Neural cell (in vitro differentiated cells): ENCODE data around the gene REST. TPM values are rescaled to one million over a fixed set of nuclear protein-coding genes. Genes with fewer than 3 reads are reported as not detected.

Experiments used
- H2AFZ ChIP-seq: fragments of 200-600, 300-800 bp; sonication (generic), shearing (Covaris generic); 2 replicates; pipeline ENCODE4 v1.6.0; 2014; ENCODE audit warnings: low read depth, mild to moderate bottlenecking, antibody characterized with exemption, low read length, moderate library complexity
- H3F3A ChIP-seq: fragments of 200-600 bp; shearing (Covaris generic); 2 replicates; pipeline ENCODE4 v1.6.1; 2016; ENCODE audit warnings: mild to moderate bottlenecking, moderate library complexity, mixed read lengths, antibody characterized with exemption, low read length; ENCODE audit not compliant: insufficient read depth, poor library complexity, severe bottlenecking
- H3K27ac ChIP-seq: fragments of 200-600, 300-800 bp; sonication (generic), shearing (Covaris generic); 2 replicates; pipeline ENCODE4 v1.5.1; 2014; ENCODE audit warnings: mild to moderate bottlenecking, low read length, moderate library complexity
- H3K27me3 ChIP-seq: fragments of 300-800, 200-600 bp; sonication (generic), shearing (Covaris generic); 2 replicates; pipeline ENCODE4 v1.6.0; 2014; ENCODE audit warnings: mild to moderate bottlenecking, low read depth, low read length, moderate library complexity; ENCODE audit not compliant: insufficient read depth
- H3K36me3 ChIP-seq: fragments of 300-800, 200-600 bp; sonication (generic), shearing (Covaris generic); 2 replicates; pipeline ENCODE4 v1.5.1; 2014; ENCODE audit warnings: mild to moderate bottlenecking, antibody characterized with exemption, low read length, moderate library complexity; ENCODE audit not compliant: insufficient read depth
- H3K4me2 ChIP-seq: fragments of 300-800, 200-600 bp; sonication (generic), shearing (Covaris generic); 2 replicates; pipeline ENCODE4 v1.6.0; 2014; ENCODE audit warnings: mild to moderate bottlenecking, low read length
- H3K4me3 ChIP-seq: fragments of 300-800, 200-600 bp; sonication (generic), shearing (Covaris generic); 2 replicates; pipeline ENCODE4 v1.5.1; 2014; ENCODE audit warnings: mild to moderate bottlenecking, low read length, moderate library complexity
- H3K79me2 ChIP-seq: fragments of 200-600 bp; shearing (Covaris generic); replicated peaks from 2 replicates; pipeline ENCODE4 v1.6.0; 2014; ENCODE audit warnings: mild to moderate bottlenecking, low read length, moderate library complexity; ENCODE audit not compliant: insufficient read depth
- H3K9ac ChIP-seq: fragments of 300-800, 200-600 bp; sonication (generic), shearing (Covaris generic); 2 replicates; pipeline ENCODE4 v1.6.1; 2016; ENCODE audit warnings: mild to moderate bottlenecking, low read length, mixed read lengths
- H3K9me2 ChIP-seq: fragments of 200-600 bp; shearing (Covaris generic); 2 replicates; pipeline ENCODE4 v1.6.1; 2016; ENCODE audit warnings: mild to moderate bottlenecking, low read length, mixed read lengths; ENCODE audit not compliant: insufficient read depth
- H3K9me3 ChIP-seq: fragments of 200-600, 300-800 bp; sonication (generic), shearing (Covaris generic); 2 replicates; pipeline ENCODE4 v1.6.1; 2016; ENCODE audit warnings: mild to moderate bottlenecking, mixed run types, low read length, moderate library complexity, mixed read lengths
- H4K20me1 ChIP-seq: fragments of 200-600 bp; shearing (Covaris generic); 2 replicates; pipeline ENCODE4 v1.6.1; 2016; ENCODE audit warnings: mild to moderate bottlenecking, mixed run types; ENCODE audit not compliant: insufficient read depth
- CTCF ChIP-seq: fragments of 450-650 bp; IDR thresholded peaks from 2 replicates; pipeline ENCODE4 v1.5.1; 2014; ENCODE audit warnings: antibody characterized with exemption, mild to moderate bottlenecking, moderate library complexity; ENCODE audit not compliant: poor library complexity, severe bottlenecking
- EP300 ChIP-seq: fragments of 450-650 bp; conservative IDR thresholded peaks from 2 replicates; pipeline ENCODE4 v1.6.1; 2014; ENCODE audit warnings: antibody characterized with exemption, mild to moderate bottlenecking, moderate library complexity; ENCODE audit not compliant: poor library complexity, severe bottlenecking
- EZH2 ChIP-seq: fragments of 200-600, 300-800 bp; shearing (Covaris generic), sonication (generic); IDR thresholded peaks from 2 replicates; pipeline ENCODE4 v1.6.1; 2014; ENCODE audit warnings: antibody characterized with exemption, low read length, borderline replicate concordance, mild to moderate bottlenecking; ENCODE audit not compliant: insufficient read depth, poor library complexity, severe bottlenecking
- MXI1 ChIP-seq: fragments of 450-650 bp; conservative IDR thresholded peaks from 2 replicates; pipeline ENCODE4 v1.6.1; 2014; ENCODE audit warnings: antibody characterized with exemption, mild to moderate bottlenecking; ENCODE audit not compliant: poor library complexity, severe bottlenecking
- POLR2AphosphoS5 ChIP-seq: IDR thresholded peaks from 2 replicates; pipeline ENCODE4 v1.6.1; 2012
- RAD21 ChIP-seq: fragments of 450-650 bp; conservative IDR thresholded peaks from 2 replicates; pipeline ENCODE4 v1.6.1; 2014; ENCODE audit warnings: antibody characterized with exemption, mild to moderate bottlenecking, moderate library complexity
- SMC3 ChIP-seq: fragments of 450-650 bp; conservative IDR thresholded peaks from 2 replicates; pipeline ENCODE4 v1.6.1; 2014; ENCODE audit warnings: antibody characterized with exemption, mild to moderate bottlenecking, moderate library complexity; ENCODE audit not compliant: poor library complexity
- TAF1 ChIP-seq: IDR thresholded peaks from 2 replicates; pipeline ENCODE4 v1.6.1; 2012; ENCODE audit warnings: low read depth
- polyA plus RNA-seq: library from polyadenylated mRNA; depleted of rRNA; stranded (reverse); fragments of >200 nt; gene quantifications from 2 replicates; pipeline ENCODE4 v1.2.3, GENCODE V29; 2014
- TF ChIP-seq, protein P1 (sequence below): IDR thresholded peaks from 2 replicates; pipeline ENCODE4 v1.6.1; 2012; ENCODE audit warnings: borderline replicate concordance

The REST gene
- polyA plus RNA-seq, 1 donor from 2014 or later: 3.2 TPM

DNA sequence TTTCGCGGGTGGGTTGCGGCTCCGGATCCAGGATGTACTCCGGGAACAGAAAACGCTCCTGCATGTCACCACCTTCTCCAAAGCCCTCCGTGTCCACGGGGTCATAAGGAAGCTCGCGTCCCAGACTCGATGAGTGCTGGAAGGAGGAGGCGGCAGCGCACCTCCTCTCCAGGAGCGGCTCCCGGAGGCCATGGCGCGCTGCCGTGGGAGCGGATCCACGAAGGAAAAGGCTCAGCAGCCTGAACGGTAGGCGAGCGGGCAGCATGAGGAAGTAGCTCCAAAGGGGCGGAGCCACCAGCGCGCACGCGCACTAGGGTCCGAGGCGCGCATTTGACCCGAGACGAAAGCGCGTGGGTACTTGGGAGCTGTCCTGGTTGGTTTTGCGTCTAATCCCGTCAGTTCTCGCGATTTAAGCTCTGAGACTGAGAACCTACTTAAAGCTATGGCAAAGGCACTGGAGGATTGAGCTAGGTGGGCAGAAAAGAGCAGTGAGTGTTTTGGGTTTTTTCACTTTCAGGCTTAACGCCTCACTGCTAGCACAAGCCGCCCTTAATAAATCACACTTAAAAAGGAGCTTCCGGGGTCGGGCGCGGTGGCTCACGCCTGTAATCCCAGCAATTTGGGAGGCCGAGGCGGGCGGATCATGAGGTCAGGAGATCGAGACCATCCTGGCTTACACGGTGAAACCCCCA lies 69.8 kb downstream of the REST start, which contains the start of gene NOA1:
Gene NOA1, minus strand, starts transcription at position 286 of the 692 bp plus-strand sequence. Its CDS starts 21 bp downstream, at position 265.
- Histone ChIP-seq H3F3A (no peaks in the 10 kb centered on the region), H3K9me3 (no peaks in the 10 kb centered on the region), H3K9ac (peak within 1 kb of the TSS; percentile 78), H3K27me3 (no peaks in the 10 kb centered on the region), H3K79me2 (peaks cover 44% of the 10 kb centered on the region), H3K4me3 (peak within 1 kb of the TSS; percentile 100), H2AFZ (peak within 1 kb of the TSS; percentile 89), H3K36me3 (peaks cover 15% of the 10 kb centered on the region), H3K27ac (peak within 1 kb of the TSS; percentile 79), H4K20me1 (no peaks in the 10 kb centered on the region), H3K9me2 (no peaks in the 10 kb centered on the region), H3K4me2 (peak within 1 kb of the TSS; percentile 82)
- peak; percentile 91 for TF ChIP-seq MXI1
- no peak for TF ChIP-seq RAD21
- TF ChIP-seq, protein P1, sequence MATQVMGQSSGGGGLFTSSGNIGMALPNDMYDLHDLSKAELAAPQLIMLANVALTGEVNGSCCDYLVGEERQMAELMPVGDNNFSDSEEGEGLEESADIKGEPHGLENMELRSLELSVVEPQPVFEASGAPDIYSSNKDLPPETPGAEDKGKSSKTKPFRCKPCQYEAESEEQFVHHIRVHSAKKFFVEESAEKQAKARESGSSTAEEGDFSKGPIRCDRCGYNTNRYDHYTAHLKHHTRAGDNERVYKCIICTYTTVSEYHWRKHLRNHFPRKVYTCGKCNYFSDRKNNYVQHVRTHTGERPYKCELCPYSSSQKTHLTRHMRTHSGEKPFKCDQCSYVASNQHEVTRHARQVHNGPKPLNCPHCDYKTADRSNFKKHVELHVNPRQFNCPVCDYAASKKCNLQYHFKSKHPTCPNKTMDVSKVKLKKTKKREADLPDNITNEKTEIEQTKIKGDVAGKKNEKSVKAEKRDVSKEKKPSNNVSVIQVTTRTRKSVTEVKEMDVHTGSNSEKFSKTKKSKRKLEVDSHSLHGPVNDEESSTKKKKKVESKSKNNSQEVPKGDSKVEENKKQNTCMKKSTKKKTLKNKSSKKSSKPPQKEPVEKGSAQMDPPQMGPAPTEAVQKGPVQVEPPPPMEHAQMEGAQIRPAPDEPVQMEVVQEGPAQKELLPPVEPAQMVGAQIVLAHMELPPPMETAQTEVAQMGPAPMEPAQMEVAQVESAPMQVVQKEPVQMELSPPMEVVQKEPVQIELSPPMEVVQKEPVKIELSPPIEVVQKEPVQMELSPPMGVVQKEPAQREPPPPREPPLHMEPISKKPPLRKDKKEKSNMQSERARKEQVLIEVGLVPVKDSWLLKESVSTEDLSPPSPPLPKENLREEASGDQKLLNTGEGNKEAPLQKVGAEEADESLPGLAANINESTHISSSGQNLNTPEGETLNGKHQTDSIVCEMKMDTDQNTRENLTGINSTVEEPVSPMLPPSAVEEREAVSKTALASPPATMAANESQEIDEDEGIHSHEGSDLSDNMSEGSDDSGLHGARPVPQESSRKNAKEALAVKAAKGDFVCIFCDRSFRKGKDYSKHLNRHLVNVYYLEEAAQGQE: peak; percentile 72
- TF ChIP-seq CTCF: no peak
- no peak for TF ChIP-seq SMC3
- peak; percentile 77 for TF ChIP-seq TAF1
- peak; percentile 7 for TF ChIP-seq EP300
- peak; percentile 86 for TF ChIP-seq POLR2AphosphoS5

DNA sequence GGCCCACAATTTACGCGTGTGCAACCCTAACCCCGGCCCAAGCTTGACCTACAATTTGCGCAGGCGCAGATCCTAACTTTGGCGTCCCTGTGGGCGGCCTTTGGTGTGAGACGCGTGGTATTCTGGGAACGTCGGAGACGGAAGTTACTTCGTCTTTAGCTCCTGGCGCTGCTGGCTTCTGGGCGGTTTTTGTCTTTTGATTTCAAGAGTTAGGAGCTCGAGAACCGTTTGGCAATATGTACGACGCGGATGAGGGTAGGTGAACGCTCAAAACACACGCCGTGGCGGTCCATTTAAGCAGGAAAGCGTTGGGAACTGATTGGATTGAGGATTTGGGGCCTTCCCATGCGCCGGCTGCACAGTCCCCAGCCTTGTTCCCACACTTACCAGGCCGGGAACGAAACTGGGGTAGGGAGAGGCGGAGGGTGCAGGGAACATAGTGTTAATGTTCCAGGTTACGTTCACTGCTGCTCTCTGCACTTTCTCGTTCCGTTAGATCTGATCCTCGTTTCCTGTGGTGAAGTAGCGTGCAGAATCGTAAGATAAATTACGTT lies 71.1 kb downstream of the REST start, which contains the start of gene POLR2B:
Gene POLR2B, plus strand, starts transcription at position 147 of the 554 bp plus-strand sequence. Its CDS starts 90 bp downstream, at position 237.
- no peaks in the 10 kb centered on the region for H3K9me2 ChIP-seq
- H3K4me3 ChIP-seq: peak within 1 kb of the TSS; percentile 100
- TF ChIP-seq RAD21 (no peak), CTCF (no peak), SMC3 (no peak), POLR2AphosphoS5 (peak; percentile 75), EP300 (no peak), EZH2 (no peak), MXI1 (peak; percentile 89), TAF1 (peak; percentile 8)
- TF ChIP-seq, protein P1: peak; percentile 10
- peaks cover 57% of the 10 kb centered on the region for H3K79me2 ChIP-seq
- H4K20me1 ChIP-seq: no peaks in the 10 kb centered on the region
- no peaks in the 10 kb centered on the region for H3K27me3 ChIP-seq
- no peaks in the 10 kb centered on the region for H3F3A ChIP-seq
- peaks cover 4% of the 10 kb centered on the region for H3K36me3 ChIP-seq
- H3K27ac ChIP-seq: peak within 1 kb of the TSS; percentile 79
- H3K9ac ChIP-seq: peak within 1 kb of the TSS; percentile 78
- peak within 1 kb of the TSS; percentile 89 for H2AFZ ChIP-seq
- peak within 1 kb of the TSS; percentile 82 for H3K4me2 ChIP-seq
- H3K9me3 ChIP-seq: no peaks in the 10 kb centered on the region
